MM.1S (cell line): Measurements from ENCODE around the gene DBF4B.
"Not testable (repeated sequence)": the region's sequence is repeated elsewhere in the genome, so short reads cannot be mapped to it uniquely, and the experiment has no call there.

ENCODE experiments used
- DNase-seq: peaks from one replicate; pipeline ENCODE4 v3.0.0-alpha.2; 2015
- H2AFZ ChIP-seq: fragments of 300-600 bp; sonication (generic); 2 replicates; pipeline ENCODE4 v1.6.0; 2016; ENCODE audit warnings: antibody characterized with exemption, low read length
- H3F3A ChIP-seq: fragments of 300-600 bp; sonication (generic); 2 replicates; pipeline ENCODE4 v1.6.1; 2016; ENCODE audit warnings: mild to moderate bottlenecking, antibody characterized with exemption, low read length, moderate library complexity, mixed read lengths; ENCODE audit not compliant: insufficient read depth
- H3K27ac ChIP-seq: fragments of 300-600 bp; sonication (generic); 2 replicates; pipeline ENCODE4 v1.5.1; 2016; ENCODE audit warnings: mild to moderate bottlenecking, low read length
- H3K27me3 ChIP-seq: fragments of 300-600 bp; sonication (generic); replicated peaks from 2 replicates; pipeline ENCODE4 v1.6.0; 2016; ENCODE audit warnings: low read length; ENCODE audit not compliant: insufficient read depth
- H3K36me3 ChIP-seq: fragments of 300-600 bp; sonication (generic); replicated peaks from 2 replicates; pipeline ENCODE4 v1.6.1; 2016; ENCODE audit warnings: mild to moderate bottlenecking, low read length, mixed read lengths; ENCODE audit not compliant: insufficient read depth
- H3K4me1 ChIP-seq: fragments of 300-600 bp; sonication (generic); 2 replicates; pipeline ENCODE4 v1.6.1; 2016; ENCODE audit warnings: low read length, mixed read lengths
- H3K4me2 ChIP-seq: fragments of 300-600 bp; sonication (generic); 2 replicates; pipeline ENCODE4 v1.6.0; 2016; ENCODE audit warnings: low read depth, low read length
- H3K4me3 ChIP-seq: fragments of 300-600 bp; sonication (generic); 2 replicates; pipeline ENCODE4 v1.5.1; 2016; ENCODE audit warnings: low read length, mixed read lengths
- H3K79me2 ChIP-seq: fragments of 300-600 bp; sonication (generic); 2 replicates; pipeline ENCODE4 v1.6.1; 2016; ENCODE audit warnings: mixed run types, low read length, mixed read lengths
- H3K9ac ChIP-seq: fragments of 300-600 bp; sonication (generic); 2 replicates; pipeline ENCODE4 v1.6.1; 2016; ENCODE audit warnings: low read length, mixed read lengths
- H3K9me2 ChIP-seq: fragments of 300-600 bp; sonication (generic); replicated peaks from 2 replicates; pipeline ENCODE4 v1.6.1; 2016; ENCODE audit warnings: mild to moderate bottlenecking, low read length, mixed read lengths; ENCODE audit not compliant: insufficient read depth
- H3K9me3 ChIP-seq: fragments of 300-600 bp; sonication (generic); replicated peaks from 2 replicates; pipeline ENCODE4 v1.6.1; 2016; ENCODE audit warnings: mild to moderate bottlenecking, low read length, mixed read lengths; ENCODE audit not compliant: insufficient read depth
- H4K20me1 ChIP-seq: fragments of 300-600 bp; sonication (generic); 2 replicates; pipeline ENCODE4 v1.6.1; 2016; ENCODE audit warnings: mild to moderate bottlenecking, low read length, moderate library complexity, mixed read lengths; ENCODE audit not compliant: insufficient read depth
- CTCF ChIP-seq: fragments of 300-600 bp; sonication (generic); IDR thresholded peaks from 2 replicates; pipeline ENCODE4 v1.5.1; 2016; ENCODE audit warnings: antibody characterized with exemption, low read length, mixed read lengths
- EZH2 ChIP-seq: fragments of 300-600 bp; sonication (generic); optimal IDR thresholded peaks from 2 replicates; pipeline ENCODE3; 2017; ENCODE audit warnings: low read depth, mild to moderate bottlenecking, antibody characterized with exemption, low read length, mixed read lengths
- EZH2phosphoT487 ChIP-seq: fragments of 300-600 bp; sonication (generic); IDR thresholded peaks from 2 replicates; pipeline ENCODE4 v1.6.1; 2018; ENCODE audit warnings: antibody characterized with exemption, low read length

DBF4B gene

GRCh38 chr17:44690746-44691306 is 17.6 kb upstream of the DBF4B start:
- not testable (repeated sequence) for H3K4me2 ChIP-seq, H4K20me1 ChIP-seq, H3K9me3 ChIP-seq, H3K9me2 ChIP-seq, H3F3A ChIP-seq, H3K27ac ChIP-seq, H3K9ac ChIP-seq, H2AFZ ChIP-seq, H3K27me3 ChIP-seq, H3K4me3 ChIP-seq, H3K36me3 ChIP-seq
- peak; percentile 45 for TF ChIP-seq CTCF
- Histone ChIP-seq H3K79me2 (peaks cover 27% of the 10 kb centered on the region), H3K4me1 (peaks cover 12% of the 10 kb centered on the region)
- peak; percentile 39 for DNase-seq

GRCh38 chr17:44693609-44694008 is 14.9 kb upstream of the DBF4B start:
- Histone ChIP-seq H3F3A (peaks cover 8% of the 10 kb centered on the region; the same call in 1 of the 2 replicates), H3K4me2 (no peak overlapping the region), H3K9me3 (no peaks in the 10 kb centered on the region), H3K27ac (no peak overlapping the region), H3K4me1 (peaks cover 8% of the 10 kb centered on the region), H3K9me2 (no peaks in the 10 kb centered on the region), H4K20me1 (no peaks in the 10 kb centered on the region), H3K36me3 (no peaks in the 10 kb centered on the region), H3K9ac (no peak overlapping the region), H3K27me3 (no peaks in the 10 kb centered on the region), H3K4me3 (no peak overlapping the region), H2AFZ (no peak overlapping the region), H3K79me2 (peaks cover 10% of the 10 kb centered on the region)
- TF ChIP-seq EZH2 (no peak), CTCF (no peak), EZH2phosphoT487 (no peak)
- DNase-seq = no peak

- DNase-seq = not testable (repeated sequence)
Measured at GRCh38 chr17:44700288-44700687, 8.2 kb upstream of the DBF4B start.

GRCh38 chr17:44707755-44708400 is 587 bp upstream of the DBF4B start:
- H3K9me2 ChIP-seq = no peaks in the 10 kb centered on the region
- H2AFZ ChIP-seq = peak overlapping the region; percentile 98
- H3K9ac ChIP-seq = peak overlapping the region; percentile 63
- peaks cover 9% of the 10 kb centered on the region for H3K4me1 ChIP-seq
- no peaks in the 10 kb centered on the region for H3F3A ChIP-seq
- H3K36me3 ChIP-seq = no peaks in the 10 kb centered on the region
- H3K79me2 ChIP-seq = peaks cover 13% of the 10 kb centered on the region
- no peaks in the 10 kb centered on the region for H3K9me3 ChIP-seq
- no peak for DNase-seq
- H3K4me3 ChIP-seq = peak overlapping the region; percentile 93
- H4K20me1 ChIP-seq = no peaks in the 10 kb centered on the region
- TF ChIP-seq EZH2phosphoT487 (no peak), CTCF (no peak), EZH2 (no peak)
- H3K27ac ChIP-seq = peak overlapping the region; percentile 12; the same call in 1 of the 2 replicates
- peak overlapping the region; percentile 88 for H3K4me2 ChIP-seq
- no peaks in the 10 kb centered on the region for H3K27me3 ChIP-seq

More at GRCh38 chr17:44700288-44700687, 8.2 kb upstream of the DBF4B start:
- not testable (repeated sequence) for H2AFZ ChIP-seq, H3K27ac ChIP-seq, H3K4me3 ChIP-seq, H3F3A ChIP-seq, H3K4me1 ChIP-seq, H3K9me2 ChIP-seq, H3K9ac ChIP-seq, H4K20me1 ChIP-seq, H3K27me3 ChIP-seq, H3K9me3 ChIP-seq, H3K79me2 ChIP-seq, H3K36me3 ChIP-seq, H3K4me2 ChIP-seq
